SK-N-SH treated with all-trans-retinoic acid at 6 μM for 48 hours (cell line): ENCODE data around the gene GNB4.

ENCODE experiments used
- ATAC-seq: fragments of 200-7000 bp; cut with Tn5 transposase; 3 replicates; pipeline ENCODE4 v1.9.1; 2020; ENCODE audit warnings: mild to moderate bottlenecking, moderate library complexity
- ARNTL ChIP-seq: fragments of 450-650 bp; formaldehyde crosslinking; IDR thresholded peaks from 2 replicates; pipeline ENCODE4 v1.5.0; 2020; ENCODE audit warnings: low read depth, mild to moderate bottlenecking, moderate library complexity, borderline replicate concordance
- BACH2 ChIP-seq: fragments of 250-450 bp; sonication (Bioruptor Pico); IDR thresholded peaks from 2 replicates; pipeline ENCODE4 v1.9.0; 2021; ENCODE audit warnings: mild to moderate bottlenecking, borderline replicate concordance
- CSDC2 ChIP-seq: fragments of 250-450 bp; sonication (Bioruptor Pico); IDR thresholded peaks from 2 replicates; pipeline ENCODE4 v1.5.0; 2020; ENCODE audit warnings: mild to moderate bottlenecking, moderate library complexity
- CSRNP3 ChIP-seq: fragments of 250-450 bp; sonication (Bioruptor Pico); IDR thresholded peaks from 2 replicates; pipeline ENCODE4 v1.5.1; 2021; ENCODE audit warnings: mild to moderate bottlenecking, moderate library complexity
- ESRRG ChIP-seq: fragments of 250-450 bp; sonication (Bioruptor Pico); IDR thresholded peaks from 2 replicates; pipeline ENCODE4 v1.6.1; 2021; ENCODE audit warnings: mild to moderate bottlenecking
- GLIS3 ChIP-seq: fragments of 250-450 bp; sonication (Bioruptor Pico); IDR thresholded peaks from 2 replicates; pipeline ENCODE4 v1.5.0; 2020; ENCODE audit warnings: mild to moderate bottlenecking, moderate library complexity
- ISL1 ChIP-seq: fragments of 250-450 bp; sonication (Bioruptor Pico); IDR thresholded peaks from 2 replicates; pipeline ENCODE4 v2.1.2; 2022; ENCODE audit warnings: mild to moderate bottlenecking, moderate library complexity
- OSR1 ChIP-seq: fragments of 250-450 bp; sonication (Bioruptor Pico); IDR thresholded peaks from 2 replicates; pipeline ENCODE4 v1.8.0; 2022; ENCODE audit warnings: moderate library complexity, mild to moderate bottlenecking, inconsistent platforms
- PATZ1 ChIP-seq: fragments of 250-450 bp; sonication (Bioruptor Pico); IDR thresholded peaks from 2 replicates; pipeline ENCODE4 v1.8.0; 2020; ENCODE audit warnings: mild to moderate bottlenecking, moderate library complexity, borderline replicate concordance
- POU6F1 ChIP-seq: fragments of 250-450 bp; sonication (Bioruptor Pico); IDR thresholded peaks from 2 replicates; pipeline ENCODE4 v1.8.0; 2021; ENCODE audit warnings: low read depth, mild to moderate bottlenecking, moderate library complexity, borderline replicate concordance
- PPARA ChIP-seq: fragments of 250-450 bp; sonication (Bioruptor Pico); IDR thresholded peaks from 2 replicates; pipeline ENCODE4 v1.5.0; 2020; ENCODE audit warnings: mild to moderate bottlenecking, borderline replicate concordance
- RARB ChIP-seq: fragments of 250-450 bp; sonication (Bioruptor Pico); IDR thresholded peaks from 2 replicates; pipeline ENCODE4 v1.8.0; 2021; ENCODE audit warnings: mild to moderate bottlenecking, moderate library complexity
- SNAI2 ChIP-seq: fragments of 250-450 bp; sonication (Bioruptor Pico); IDR thresholded peaks from 2 replicates; pipeline ENCODE4 v1.5.0; 2020; ENCODE audit warnings: mild to moderate bottlenecking, moderate library complexity
- TCF4 ChIP-seq: fragments of 250-450 bp; sonication (Bioruptor Pico); IDR thresholded peaks from 2 replicates; pipeline ENCODE4 v1.8.0; 2021; ENCODE audit warnings: mild to moderate bottlenecking, moderate library complexity, borderline replicate concordance
- TOX ChIP-seq: fragments of 250-450 bp; sonication (Bioruptor Pico); IDR thresholded peaks from 2 replicates; pipeline ENCODE4 v1.8.0; 2021; ENCODE audit warnings: mild to moderate bottlenecking, moderate library complexity, borderline replicate concordance
- TSHZ2 ChIP-seq: fragments of 250-450 bp; sonication (Bioruptor Pico); IDR thresholded peaks from 2 replicates; pipeline ENCODE4 v1.5.0; 2020; ENCODE audit warnings: mild to moderate bottlenecking, moderate library complexity
- ZC3H10 ChIP-seq: fragments of 250-450 bp; sonication (Bioruptor Pico); IDR thresholded peaks from 2 replicates; pipeline ENCODE4 v1.5.1; 2021; ENCODE audit warnings: mild to moderate bottlenecking, moderate library complexity
- ZFP3 ChIP-seq: fragments of 250-450 bp; sonication (Bioruptor Pico); IDR thresholded peaks from 2 replicates; pipeline ENCODE4 v1.5.0; 2020; ENCODE audit warnings: mild to moderate bottlenecking, moderate library complexity
- ZFP30 ChIP-seq: fragments of 450-650 bp; formaldehyde crosslinking; IDR thresholded peaks from 2 replicates; pipeline ENCODE4 v1.5.0; 2022; ENCODE audit warnings: mild to moderate bottlenecking, moderate library complexity
- ZNF565 ChIP-seq: fragments of 450-650 bp; formaldehyde crosslinking; conservative IDR thresholded peaks from 2 replicates; pipeline ENCODE4 v1.5.0; 2020; ENCODE audit warnings: low read depth, mild to moderate bottlenecking, moderate library complexity
- ZNF70 ChIP-seq: fragments of 450-650 bp; formaldehyde crosslinking; IDR thresholded peaks from 2 replicates; pipeline ENCODE4 v1.5.0; 2020; ENCODE audit warnings: mild to moderate bottlenecking, moderate library complexity
- TF ChIP-seq, protein P1 (sequence below): fragments of 250-450 bp; sonication (Bioruptor Pico); IDR thresholded peaks from 2 replicates; pipeline ENCODE4 v1.5.1; 2020; ENCODE audit warnings: low read depth, mild to moderate bottlenecking, moderate library complexity

The GNB4 gene

GRCh38 chr3:179463319-179463718 lies 12.0 kb upstream of the GNB4 start:
- TF ChIP-seq TOX (CRISPR knock-in tag), result no peak
- TF ChIP-seq ZFP30, result no peak
- TF ChIP-seq TCF4, result no peak
- TF ChIP-seq, protein P1, sequence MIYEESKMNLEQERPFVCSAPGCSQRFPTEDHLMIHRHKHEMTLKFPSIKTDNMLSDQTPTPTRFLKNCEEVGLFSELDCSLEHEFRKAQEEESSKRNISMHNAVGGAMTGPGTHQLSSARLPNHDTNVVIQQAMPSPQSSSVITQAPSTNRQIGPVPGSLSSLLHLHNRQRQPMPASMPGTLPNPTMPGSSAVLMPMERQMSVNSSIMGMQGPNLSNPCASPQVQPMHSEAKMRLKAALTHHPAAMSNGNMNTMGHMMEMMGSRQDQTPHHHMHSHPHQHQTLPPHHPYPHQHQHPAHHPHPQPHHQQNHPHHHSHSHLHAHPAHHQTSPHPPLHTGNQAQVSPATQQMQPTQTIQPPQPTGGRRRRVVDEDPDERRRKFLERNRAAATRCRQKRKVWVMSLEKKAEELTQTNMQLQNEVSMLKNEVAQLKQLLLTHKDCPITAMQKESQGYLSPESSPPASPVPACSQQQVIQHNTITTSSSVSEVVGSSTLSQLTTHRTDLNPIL, result no peak
- no peak for TF ChIP-seq OSR1 (CRISPR knock-in tag)
- no peak for TF ChIP-seq ZNF565 (CRISPR knock-in tag)
- TF ChIP-seq GLIS3 (CRISPR knock-in tag), result no peak
- no peak for TF ChIP-seq ZFP3 (CRISPR knock-in tag)
- TF ChIP-seq ARNTL (CRISPR knock-in tag), result no peak
- no peak for TF ChIP-seq BACH2 (CRISPR knock-in tag)
- no peak for ATAC-seq

DNA sequence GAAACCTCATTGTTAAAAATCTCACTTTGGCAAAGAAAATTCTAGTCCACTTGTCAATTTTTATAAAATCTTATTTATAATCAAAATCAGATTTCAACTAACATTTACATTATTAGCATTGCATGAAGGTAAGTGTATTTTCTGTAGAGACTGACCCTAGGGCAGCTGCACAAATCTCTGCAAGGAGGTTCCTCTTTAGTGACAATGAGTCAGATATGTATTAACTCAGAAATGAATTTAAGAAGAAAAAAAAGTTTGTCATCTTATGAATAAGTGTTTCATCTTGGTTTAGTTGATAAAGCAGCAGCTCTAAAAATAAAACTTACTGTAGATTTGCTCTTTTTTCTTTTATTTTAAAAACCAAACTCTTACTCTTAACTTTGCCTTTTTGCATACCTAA lies 9.0 kb upstream of the GNB4 start:
- TF ChIP-seq SNAI2 (CRISPR knock-in tag) (no peak), ISL1 (no peak), TOX (CRISPR knock-in tag) (no peak), ZFP3 (CRISPR knock-in tag) (no peak), ARNTL (CRISPR knock-in tag) (no peak), PATZ1 (CRISPR knock-in tag) (no peak), ZFP30 (no peak), CSRNP3 (CRISPR knock-in tag) (no peak), BACH2 (CRISPR knock-in tag) (no peak)
- ATAC-seq, result no peak

DNA sequence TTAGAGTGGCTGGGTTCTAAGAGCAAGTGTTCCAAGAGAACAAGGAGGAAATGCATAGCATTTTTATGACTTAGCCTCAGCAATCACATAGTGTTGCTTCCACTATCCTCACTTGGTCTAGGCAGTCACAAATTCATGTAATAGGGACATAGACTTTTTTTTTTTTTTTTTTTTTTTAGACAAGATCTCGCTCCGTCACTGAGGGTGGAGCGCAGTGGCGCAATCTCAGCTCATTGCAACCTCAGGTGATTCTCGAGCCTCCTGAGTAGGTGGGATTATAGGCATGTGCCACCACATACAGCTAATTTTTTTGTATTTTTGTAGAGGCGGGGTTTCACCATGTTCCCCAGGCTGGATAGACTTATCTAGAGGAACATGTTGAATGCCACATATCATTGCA lies 4.7 kb upstream of the GNB4 start:
- no peak for TF ChIP-seq ZC3H10 (CRISPR knock-in tag)
- no peak for TF ChIP-seq CSDC2 (CRISPR knock-in tag)
- TF ChIP-seq ZFP3 (CRISPR knock-in tag), result no peak
- TF ChIP-seq RARB (CRISPR knock-in tag), result no peak
- no peak for TF ChIP-seq POU6F1 (CRISPR knock-in tag)
- no peak for TF ChIP-seq ESRRG (CRISPR knock-in tag)
- TF ChIP-seq, protein P1, result no peak
- no peak for TF ChIP-seq BACH2 (CRISPR knock-in tag)
- TF ChIP-seq ZNF70 (CRISPR knock-in tag), result no peak
- TF ChIP-seq TCF4, result no peak
- no peak for TF ChIP-seq ZNF565 (CRISPR knock-in tag)
- TF ChIP-seq ARNTL (CRISPR knock-in tag), result no peak
- no peak for TF ChIP-seq PATZ1 (CRISPR knock-in tag)
- TF ChIP-seq TSHZ2 (CRISPR knock-in tag), result no peak
- TF ChIP-seq ZFP30, result no peak
- TF ChIP-seq OSR1 (CRISPR knock-in tag), result no peak
- TF ChIP-seq PPARA (CRISPR knock-in tag), result no peak
- no peak for TF ChIP-seq ISL1
- no peak for ATAC-seq
